Panc1 (cell line): ENCODE data around the gene GABRB1. TPM values are rescaled to one million over a fixed set of nuclear protein-coding genes. Genes with fewer than 3 reads are reported as not detected.

Experiments
- ATAC-seq: fragments of 200-7000 bp; cut with Tn5 transposase; 2 replicates; pipeline ENCODE4 v1.9.1; 2020; ENCODE audit warnings: mild to moderate bottlenecking, moderate library complexity
- BruUV-seq: library from RNA; stranded (reverse); fragments of 400-500 nt; replicated peaks from 2 replicates; lab custom pipeline; 2021; lab: Mats Ljungman, UMichigan
- CTCF ChIA-PET: fragments of 300-600 bp; sonication (Branson Sonifier 250); formaldehyde crosslinking; loops from one replicate; lab custom pipeline; 2022; ENCODE audit warnings: antibody characterized with exemption; lab: Charles Lee
- POLR2A ChIA-PET: fragments of 300-600 bp; sonication (Branson Sonifier 250); formaldehyde crosslinking; loops from one replicate; lab custom pipeline; 2022; ENCODE audit warnings: antibody characterized with exemption; lab: Charles Lee
- DNase-seq: peaks from one replicate; pipeline ENCODE4 v3.0.0-alpha.2; 2010; ENCODE audit warnings: low read depth, low spot score
- H3K27ac ChIP-seq: 2 replicates; pipeline ENCODE4 v1.5.1; 2011; ENCODE audit warnings: mild to moderate bottlenecking, low read length, inconsistent platforms
- H3K27me3 ChIP-seq: fragments of 200-500 bp; sonication (Bioruptor generic); 2 replicates; pipeline ENCODE4 v1.6.0; 2014; ENCODE audit warnings: low read length, inconsistent platforms; ENCODE audit not compliant: control insufficient read depth, insufficient read depth
- H3K36me3 ChIP-seq: fragments of 200-500 bp; sonication (Bioruptor generic); 2 replicates; pipeline ENCODE4 v1.5.1; 2014; ENCODE audit warnings: inconsistent platforms, mild to moderate bottlenecking, low read length, moderate library complexity; ENCODE audit not compliant: control insufficient read depth, insufficient read depth
- H3K4me1 ChIP-seq: 2 replicates; pipeline ENCODE4 v1.5.1; 2011; ENCODE audit warnings: inconsistent platforms, mild to moderate bottlenecking, low read length, moderate library complexity; ENCODE audit not compliant: control insufficient read depth, insufficient read depth
- H3K4me3 ChIP-seq, 2 experiments: 2 replicates each; pipeline ENCODE4 v1.5.1; 2011 to 2012; ENCODE audit warnings: low read depth in 2 of 2, low read length in 2 of 2, mild to moderate bottlenecking in 2 of 2, inconsistent platforms in 1 of 2, moderate library complexity in 1 of 2
- H3K9me3 ChIP-seq: fragments of 200-500 bp; sonication (Bioruptor generic); 2 replicates; pipeline ENCODE4 v1.5.1; 2014; ENCODE audit warnings: low read depth, mild to moderate bottlenecking, inconsistent platforms, low read length, moderate library complexity; ENCODE audit not compliant: control insufficient read depth, insufficient read depth
- POLR2AphosphoS5 ChIP-seq: IDR thresholded peaks from 2 replicates; pipeline ENCODE4 v1.6.1; 2012; ENCODE audit warnings: mild to moderate bottlenecking, low read depth, low read length, moderate library complexity
- REST ChIP-seq, 2 experiments: IDR thresholded peaks; 2 replicates each; pipeline ENCODE4 v1.6.1; 2011 to 2012; ENCODE audit warnings: low read depth in 2 of 2, control low read depth in 1 of 2, low read length in 1 of 2, mild to moderate bottlenecking in 1 of 2, moderate library complexity in 1 of 2; ENCODE audit not compliant: insufficient read depth in 1 of 2
- SIN3A ChIP-seq: IDR thresholded peaks from 2 replicates; pipeline ENCODE4 v1.6.1; 2012; ENCODE audit warnings: low read depth, mild to moderate bottlenecking, low read length, moderate library complexity, borderline replicate concordance; ENCODE audit not compliant: insufficient read depth
- TCF7L2 ChIP-seq: IDR thresholded peaks from 2 replicates; pipeline ENCODE4 v1.6.1; 2011; ENCODE audit warnings: mild to moderate bottlenecking, low read depth, low read length, inconsistent platforms
- in situ Hi-C: cut with HindIII; loops from 2 replicates; pipeline ENCODE4 v1.10.0; 2016; ENCODE audit warnings: low sequenced_read_pairs, low pct_unique_long_range_greater_than_20kb
- intact Hi-C: fragments of 100-400 bp; cut with micrococcal nuclease; formaldehyde crosslinking; loops from one replicate; pipeline ENCODE4 v1.10.0; 2022; ENCODE audit not compliant: unreplicated experiment
- total RNA-seq: library from RNA; stranded (reverse); gene quantifications from one replicate; pipeline ENCODE4 v1.2.1, GENCODE V29; 2021; ENCODE audit not compliant: unreplicated experiment
- TF ChIP-seq, protein P1 (sequence below): fragments of 450-650 bp; IDR thresholded peaks from 2 replicates; pipeline ENCODE4 v1.5.1; 2017; ENCODE audit warnings: mild to moderate bottlenecking

Gene GABRB1
- total RNA-seq, 1 experiment from 2014 or later = not detected

GRCh38 chr4:47471064-47471463 is 439.7 kb downstream of the GABRB1 start:
- TF ChIP-seq REST (IDR thresholded peaks at IDR 0.05; ENCODE audit: insufficient read depth in 1 of 2, low read depth in 2 of 2, low read length in 1 of 2) (no peak), POLR2AphosphoS5 (no peak), SIN3A (no peak), TCF7L2 (no peak)
- TF ChIP-seq, protein P1, sequence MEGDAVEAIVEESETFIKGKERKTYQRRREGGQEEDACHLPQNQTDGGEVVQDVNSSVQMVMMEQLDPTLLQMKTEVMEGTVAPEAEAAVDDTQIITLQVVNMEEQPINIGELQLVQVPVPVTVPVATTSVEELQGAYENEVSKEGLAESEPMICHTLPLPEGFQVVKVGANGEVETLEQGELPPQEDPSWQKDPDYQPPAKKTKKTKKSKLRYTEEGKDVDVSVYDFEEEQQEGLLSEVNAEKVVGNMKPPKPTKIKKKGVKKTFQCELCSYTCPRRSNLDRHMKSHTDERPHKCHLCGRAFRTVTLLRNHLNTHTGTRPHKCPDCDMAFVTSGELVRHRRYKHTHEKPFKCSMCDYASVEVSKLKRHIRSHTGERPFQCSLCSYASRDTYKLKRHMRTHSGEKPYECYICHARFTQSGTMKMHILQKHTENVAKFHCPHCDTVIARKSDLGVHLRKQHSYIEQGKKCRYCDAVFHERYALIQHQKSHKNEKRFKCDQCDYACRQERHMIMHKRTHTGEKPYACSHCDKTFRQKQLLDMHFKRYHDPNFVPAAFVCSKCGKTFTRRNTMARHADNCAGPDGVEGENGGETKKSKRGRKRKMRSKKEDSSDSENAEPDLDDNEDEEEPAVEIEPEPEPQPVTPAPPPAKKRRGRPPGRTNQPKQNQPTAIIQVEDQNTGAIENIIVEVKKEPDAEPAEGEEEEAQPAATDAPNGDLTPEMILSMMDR = no peak
- intact Hi-C loops (no loop called here), in situ Hi-C loops (no loop called here)
- DNase-seq (no peak), ATAC-seq (no peak)
- ChIA-PET POLR2A (no interaction called here), CTCF (no interaction called here)
- H3K4me3 ChIP-seq = no peak overlapping the region
- BruUV-seq = no TSS peak
- H3K9me3 ChIP-seq = no peaks in the 10 kb centered on the region
- H3K27ac ChIP-seq = no peak overlapping the region
- no peaks in the 10 kb centered on the region for H3K4me1 ChIP-seq
- H3K36me3 ChIP-seq = no peaks in the 10 kb centered on the region
- H3K27me3 ChIP-seq = no peaks in the 10 kb centered on the region; the same call in 1 of the 2 replicates

DNA sequence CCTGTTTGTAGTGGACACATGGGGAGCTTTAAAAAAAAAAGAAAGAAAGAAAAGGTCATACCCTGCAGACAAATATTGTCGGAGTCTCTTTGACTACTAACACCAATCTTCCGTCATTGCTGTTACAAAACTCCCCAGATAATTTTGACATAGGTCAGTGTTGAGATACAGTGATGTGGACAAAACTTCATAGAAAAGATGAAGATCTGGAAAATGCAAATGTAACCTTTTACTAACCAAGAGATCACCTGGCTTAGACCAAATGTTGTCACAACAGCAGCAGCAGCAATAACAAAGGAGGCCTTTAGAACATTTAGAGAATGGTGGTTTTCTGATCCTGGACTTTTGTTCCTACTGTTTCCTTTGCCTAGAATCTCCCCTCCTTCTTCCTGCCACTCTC is 440.2 kb downstream of the GABRB1 start:
- intact Hi-C loops = no loop called here
- no peaks in the 10 kb centered on the region for H3K4me1 ChIP-seq
- CTCF ChIA-PET = no interaction called here
- DNase-seq (no peak), ATAC-seq (no peak)
- H3K27me3 ChIP-seq = no peaks in the 10 kb centered on the region; the same call in 1 of the 2 replicates
- in situ Hi-C loops = no loop called here
- BruUV-seq = no TSS peak
- no peak for TF ChIP-seq POLR2AphosphoS5
- TF ChIP-seq, protein P1 = no peak
- TF ChIP-seq TCF7L2 = no peak
- no peak for TF ChIP-seq REST (IDR thresholded peaks at IDR 0.05; ENCODE audit: insufficient read depth in 1 of 2, low read depth in 2 of 2, low read length in 1 of 2)
- no peak for TF ChIP-seq SIN3A
- no peaks in the 10 kb centered on the region for H3K36me3 ChIP-seq
- no peaks in the 10 kb centered on the region for H3K9me3 ChIP-seq
- H3K27ac ChIP-seq = no peak overlapping the region
- POLR2A ChIA-PET = no interaction called here
- H3K4me3 ChIP-seq = no peak overlapping the region
